H1 (cell line): ENCODE measurements around the gene MACROD2.

ENCODE experiments used
- CTCF ChIP-seq, 3 experiments: IDR thresholded peaks; 1 replicate in 2 of 3; 2 replicates in 1 of 3; pipeline versions ENCODE4 v1.5.1 to v1.6.1; 2011; ENCODE audit warnings: low read length in 3 of 3, mild to moderate bottlenecking in 3 of 3, inconsistent platforms in 2 of 3, low read depth in 1 of 3, moderate library complexity in 1 of 3; ENCODE audit not compliant: insufficient read depth in 1 of 3; ENCODE audit errors: control extremely low read depth in 1 of 3
- MAX ChIP-seq: IDR thresholded peaks from 2 replicates; pipeline ENCODE4 v1.6.1; 2012; ENCODE audit warnings: inconsistent platforms
- TEAD4 ChIP-seq: IDR thresholded peaks from 2 replicates; pipeline ENCODE4 v1.6.1; 2012; ENCODE audit warnings: low read depth, low read length, inconsistent platforms, mixed read lengths

GRCh38 chr20:14937846-14938245 lies 942.5 kb downstream of the MACROD2 start:
- TF ChIP-seq MAX (no peak), TEAD4 (no peak), CTCF (IDR thresholded peaks at IDR 0.05; ENCODE audit: control extremely low read depth in 1 of 3, insufficient read depth in 1 of 3, low read depth in 1 of 3, low read length in 3 of 3) (no peak)
